Activated CD8-positive, alpha-beta memory T cell treated with anti-CD3 and anti-CD28 coated beads, Interleukin-2, amount 10 ng/mL, durations not matched to agents 7 days and 5 days (primary cell): ENCODE data around the gene KMT5C. TPM values are rescaled to one million over a fixed set of nuclear protein-coding genes. Genes with fewer than 3 reads are reported as not detected.
A peak's percentile ranks its signal among the peaks of the same experiment; 100 is the strongest.

Experiments
- ATAC-seq: fragments of 150-1000 bp; cut with Tn5 transposase; one replicate; pipeline ENCODE4 v1.10.0; 2021; ENCODE audit warnings: moderate library complexity
- CTCF ChIA-PET: fragments of 350-600 bp; sonication (Branson Sonifier 250); formaldehyde crosslinking; loops from one replicate; lab custom pipeline; 2021; ENCODE audit warnings: antibody characterized with exemption; lab: Charles Lee
- DNase-seq: peaks from one replicate; pipeline ENCODE4 v3.0.0-alpha.2; 2020
- H3K27ac Mint-ChIP-seq: one replicate; pipeline ENCODE4 v1.8.0; 2021; ENCODE audit warnings: mild to moderate bottlenecking, mixed read lengths
- H3K27me3 Mint-ChIP-seq: one replicate; pipeline ENCODE4 v1.8.0; 2021; ENCODE audit warnings: mixed read lengths
- H3K36me3 Mint-ChIP-seq: one replicate; pipeline ENCODE4 v1.8.0; 2021; ENCODE audit warnings: mild to moderate bottlenecking, mixed read lengths
- H3K4me1 Mint-ChIP-seq: one replicate; pipeline ENCODE4 v1.8.0; 2021; ENCODE audit warnings: mixed read lengths
- H3K4me3 Mint-ChIP-seq: one replicate; pipeline ENCODE4 v1.8.0; 2021; ENCODE audit warnings: mild to moderate bottlenecking, moderate library complexity, mixed read lengths
- H3K9me3 Mint-ChIP-seq: one replicate; pipeline ENCODE4 v1.8.0; 2022; ENCODE audit warnings: low read depth, mixed read lengths
- total RNA-seq, 2 experiments: library from RNA; stranded (reverse); gene quantifications; one replicate each; pipeline ENCODE4 v1.2.3, GENCODE V29; 2021

Gene KMT5C
- total RNA-seq, 2 experiments from 2014 or later, result 26.4 to 35.3 TPM

DNA sequence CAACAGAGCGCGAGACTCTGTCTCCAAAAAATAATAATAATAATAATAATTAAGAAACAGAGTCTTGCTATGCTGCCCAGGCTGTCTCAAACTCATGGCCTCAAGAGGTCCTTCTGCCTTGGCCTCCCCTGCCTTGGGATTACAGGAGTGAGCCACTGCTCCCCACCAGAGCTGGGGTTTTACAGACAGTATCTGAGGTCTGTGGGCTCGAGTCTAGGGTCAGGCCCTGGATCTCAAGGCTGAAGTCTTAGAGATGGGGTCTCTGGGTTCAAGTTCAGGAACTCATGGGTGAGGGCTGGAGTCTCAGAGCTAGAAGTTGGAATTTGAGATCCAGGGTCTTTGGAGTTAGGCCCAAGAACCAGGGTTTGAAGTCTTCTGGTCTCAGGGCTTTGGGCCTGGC is 27.1 kb downstream of the KMT5C start:
- Mint-ChIP-seq H3K9me3 (no peaks in the 10 kb centered on the region), H3K4me3 (no peak overlapping the region)

DNA sequence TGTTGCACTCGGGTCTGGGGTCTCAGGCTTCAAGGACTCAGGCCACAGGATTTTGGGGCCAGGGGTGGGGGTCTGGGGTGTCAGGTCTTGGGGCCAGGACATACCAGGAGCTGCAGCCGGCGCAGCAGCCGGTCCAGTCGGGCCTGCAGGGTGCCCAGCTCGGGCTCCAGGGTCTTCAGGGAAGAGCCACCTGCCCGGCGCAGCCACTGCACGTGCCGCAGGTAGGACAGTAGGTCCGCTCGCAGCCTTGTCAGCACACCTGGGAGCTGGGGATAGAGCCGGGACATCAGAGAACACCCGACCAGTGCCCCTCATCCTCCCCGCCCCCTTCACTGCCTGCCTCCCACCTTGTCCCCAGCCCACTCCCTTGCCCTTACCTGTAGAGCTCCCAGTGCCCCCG is 28.4 kb downstream of the KMT5C start:
- Mint-ChIP-seq H3K27ac (no peak overlapping the region), H3K27me3 (peaks cover 43% of the 10 kb centered on the region), H3K4me1 (peaks cover 2% of the 10 kb centered on the region), H3K9me3 (no peaks in the 10 kb centered on the region), H3K36me3 (no peaks in the 10 kb centered on the region), H3K4me3 (no peak overlapping the region)
- CTCF ChIA-PET, result interaction anchor here (1.4 to 1.5 kb wide), 2 partner anchors 16 to 67 kb away, joined by 3 to 5 read pairs; partner anchors contain the start of gene TMEM238
- DNase-seq, result no peak
- ATAC-seq, result no peak

More for the DNA sequence above, 27.1 kb downstream of the KMT5C start:
- Mint-ChIP-seq H3K4me1 (peaks cover 2% of the 10 kb centered on the region), H3K27ac (no peak overlapping the region), H3K36me3 (no peaks in the 10 kb centered on the region), H3K27me3 (peaks cover 35% of the 10 kb centered on the region)
- ATAC-seq, result no peak
- no peak for DNase-seq
- CTCF ChIA-PET, result interaction anchor here (1.3 kb wide), 1 partner anchor 65 kb away, joined by 4 read pairs; no protein-coding TSS in a partner anchor

DNA sequence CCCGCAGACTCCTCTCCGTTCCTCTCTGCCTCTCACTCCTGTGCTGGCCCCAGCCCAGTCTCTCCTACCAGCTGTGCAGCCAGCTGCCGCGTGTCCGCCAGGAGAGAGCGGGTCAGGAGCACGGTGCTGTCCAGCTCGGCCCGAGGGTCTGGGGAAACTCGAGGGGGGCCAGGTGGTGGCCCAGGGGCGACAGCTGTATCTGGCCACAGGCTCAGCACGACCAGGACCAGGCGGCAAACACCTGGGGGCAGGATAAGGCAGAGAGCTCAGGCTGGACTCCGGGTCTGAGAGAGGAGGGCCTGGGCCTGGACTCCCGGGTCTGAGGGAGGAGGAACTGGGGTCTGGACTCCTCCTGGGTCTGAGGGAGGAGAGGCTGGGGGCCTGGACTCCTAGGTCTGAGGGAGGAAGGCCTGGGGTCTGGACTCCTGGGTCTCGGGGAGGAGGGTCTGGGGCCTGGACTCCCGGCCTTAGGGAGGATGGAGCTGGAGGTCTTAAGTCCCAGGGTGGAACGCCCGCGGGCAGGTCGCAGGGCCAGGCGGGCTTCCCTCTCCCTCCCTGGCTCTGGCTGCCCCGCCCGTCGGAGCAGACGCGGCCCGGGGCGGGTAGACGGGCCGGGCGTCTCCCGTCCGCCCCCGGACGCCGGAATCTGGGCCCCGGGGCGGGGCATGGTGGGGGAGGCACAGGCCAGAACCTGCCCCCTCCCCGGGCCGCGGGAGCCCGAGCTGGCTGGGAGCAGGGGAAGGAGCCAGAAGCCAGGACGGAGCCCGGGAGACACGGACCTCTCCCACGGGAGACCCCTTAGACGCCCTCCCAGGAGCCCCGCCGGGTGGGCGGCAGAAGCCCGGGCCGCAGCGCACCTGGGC is 29.3 kb downstream of the KMT5C start:
- CTCF ChIA-PET, result interaction anchor here (0.8 to 1.5 kb wide), 4 partner anchors 15 to 68 kb away, joined by 3 to 5 read pairs (median 4); partner anchors contain the start of gene TMEM238
- peak; percentile 57 for ATAC-seq
- Mint-ChIP-seq H3K36me3 (no peaks in the 10 kb centered on the region), H3K9me3 (no peaks in the 10 kb centered on the region), H3K4me1 (peaks cover 6% of the 10 kb centered on the region), H3K27ac (no peak overlapping the region), H3K27me3 (peaks cover 47% of the 10 kb centered on the region), H3K4me3 (no peak overlapping the region)
- no peak for DNase-seq

DNA sequence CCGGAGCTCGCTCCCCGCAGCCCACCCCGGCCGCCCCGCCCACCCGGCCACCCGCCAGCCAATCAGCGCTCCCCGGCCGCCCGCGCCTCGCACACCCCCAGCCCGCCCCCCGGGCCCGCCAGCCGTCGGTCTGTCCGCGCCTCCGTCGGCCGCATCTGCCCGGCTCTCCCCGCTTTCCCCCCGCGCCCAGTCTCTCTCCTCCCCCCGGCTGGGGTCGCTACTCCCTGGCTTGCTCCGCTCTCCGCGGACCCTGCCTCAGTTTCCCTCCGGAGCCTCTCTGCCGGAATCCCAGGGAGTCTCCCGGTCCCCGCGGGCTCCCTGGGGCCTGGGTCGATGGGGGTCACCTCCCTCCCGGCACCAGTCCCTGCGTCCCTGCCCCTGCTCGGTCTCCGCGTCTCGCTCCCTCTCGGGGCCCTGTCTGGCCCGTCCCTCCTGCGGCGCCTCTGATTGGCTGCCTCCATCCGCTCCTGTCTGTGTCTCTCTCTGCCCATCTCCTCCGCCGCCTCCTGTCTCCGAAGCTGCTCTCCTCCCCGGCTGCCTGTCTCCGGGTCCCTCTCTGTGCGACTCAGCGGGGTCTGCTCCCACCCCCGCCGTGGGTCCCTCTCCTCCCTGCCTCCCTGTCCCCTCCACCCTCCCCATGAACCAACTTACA is 30.1 kb downstream of the KMT5C start:
- H3K4me1 Mint-ChIP-seq, result peaks cover 6% of the 10 kb centered on the region
- CTCF ChIA-PET, result interaction anchor here (1.2 kb wide), 1 partner anchor 48 kb away, joined by 3 read pairs; no protein-coding TSS in a partner anchor
- H3K27me3 Mint-ChIP-seq, result peaks cover 48% of the 10 kb centered on the region
- no peaks in the 10 kb centered on the region for H3K9me3 Mint-ChIP-seq
- no peak overlapping the region for H3K27ac Mint-ChIP-seq
- no peak overlapping the region for H3K4me3 Mint-ChIP-seq
- DNase-seq (no peak), ATAC-seq (peak; percentile 52)
- no peaks in the 10 kb centered on the region for H3K36me3 Mint-ChIP-seq

DNA sequence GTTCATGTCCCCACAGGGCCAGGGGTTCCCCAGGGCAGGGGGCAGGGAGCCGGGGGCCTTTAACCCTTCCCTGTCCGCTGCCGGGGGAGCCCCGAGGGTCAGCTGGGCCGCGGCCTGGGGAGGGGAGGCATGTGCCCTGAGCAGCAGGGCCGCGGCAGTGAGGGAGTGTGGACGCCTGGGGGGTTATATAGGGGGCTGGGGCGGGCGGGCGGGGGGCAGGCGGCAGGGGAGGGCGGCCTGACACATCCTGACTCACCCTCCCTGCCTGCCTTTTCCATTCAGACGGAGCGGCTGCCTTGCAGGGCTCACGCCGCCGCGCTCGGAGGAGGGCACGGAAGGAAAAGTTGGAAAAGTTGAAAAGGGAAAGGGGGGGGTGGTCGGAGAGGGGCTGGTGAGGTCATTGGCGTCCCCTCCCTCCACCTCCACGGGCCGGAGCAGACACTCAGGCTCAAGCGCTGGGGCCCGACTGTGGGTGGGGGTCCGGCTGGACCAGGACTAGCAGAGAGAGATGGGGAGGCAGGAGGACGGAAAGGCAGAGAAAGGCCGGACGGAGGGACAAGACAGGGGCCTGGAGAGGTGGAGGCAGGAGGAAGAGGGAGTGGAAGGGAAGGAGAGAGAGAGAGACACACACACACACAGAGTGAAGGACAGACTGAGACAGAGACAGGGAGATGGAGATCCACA is 30.8 kb downstream of the KMT5C start, which contains the start of gene IL11:
Gene IL11 (minus strand): TSS at position 159 of the 684 bp plus-strand sequence. CDS start 153 bp downstream, at position 6.
- Mint-ChIP-seq H3K9me3 (no peaks in the 10 kb centered on the region), H3K4me1 (peaks cover 6% of the 10 kb centered on the region), H3K27ac (no peak within 1 kb of the TSS), H3K4me3 (no peak within 1 kb of the TSS), H3K36me3 (no peaks in the 10 kb centered on the region), H3K27me3 (peaks cover 48% of the 10 kb centered on the region)
- ATAC-seq (no peak), DNase-seq (no peak)
- CTCF ChIA-PET, result interaction anchor here (1.6 kb wide), 1 partner anchor 68 kb away, joined by 5 read pairs; no protein-coding TSS in a partner anchor

DNA sequence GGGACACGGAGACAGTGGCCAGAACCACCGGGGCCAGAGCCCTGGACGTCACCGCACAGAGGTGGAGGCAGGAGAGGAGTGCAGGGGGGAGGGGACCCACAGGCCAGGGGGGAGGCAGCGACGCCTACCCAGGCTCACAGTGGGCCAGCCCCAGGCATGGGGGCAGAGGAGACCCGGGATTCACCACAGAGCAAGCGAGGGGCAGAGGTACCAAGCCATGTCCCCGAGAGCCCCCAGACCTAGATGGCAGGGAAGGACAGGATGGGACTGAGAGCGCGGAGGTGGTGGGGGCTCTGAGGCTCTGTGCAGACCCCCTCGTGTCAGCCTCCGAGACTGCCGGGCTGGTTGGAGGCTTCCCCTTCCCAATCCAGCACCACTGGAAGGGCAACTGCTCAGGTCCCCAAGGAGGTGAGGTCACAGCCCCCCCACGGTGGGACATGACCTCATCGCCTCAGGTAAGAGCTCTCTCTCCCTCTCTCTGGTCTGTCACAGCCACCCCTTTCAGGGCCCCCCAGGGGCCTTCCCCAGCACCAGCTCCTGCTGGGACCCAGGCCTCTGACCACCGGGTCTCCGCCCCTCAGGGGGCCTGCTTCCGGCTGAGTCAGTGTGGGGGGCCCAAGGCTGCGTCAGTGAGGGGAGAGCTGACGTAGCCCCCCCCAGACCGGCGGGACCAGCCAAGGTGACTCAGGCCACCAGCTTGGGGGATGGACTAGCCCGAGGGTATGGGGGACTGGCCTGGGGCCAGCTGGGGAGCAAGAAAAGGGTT is 32.8 kb downstream of the KMT5C start:
- DNase-seq (peak; percentile 51), ATAC-seq (peak; percentile 16)
- Mint-ChIP-seq H3K4me3 (no peak overlapping the region), H3K27ac (no peak overlapping the region), H3K9me3 (no peaks in the 10 kb centered on the region), H3K4me1 (peaks cover 6% of the 10 kb centered on the region), H3K36me3 (no peaks in the 10 kb centered on the region), H3K27me3 (peaks cover 44% of the 10 kb centered on the region)
- CTCF ChIA-PET, result interaction anchor here (1.3 kb wide), 1 partner anchor 95 kb away, joined by 3 read pairs; no protein-coding TSS in a partner anchor

DNA sequence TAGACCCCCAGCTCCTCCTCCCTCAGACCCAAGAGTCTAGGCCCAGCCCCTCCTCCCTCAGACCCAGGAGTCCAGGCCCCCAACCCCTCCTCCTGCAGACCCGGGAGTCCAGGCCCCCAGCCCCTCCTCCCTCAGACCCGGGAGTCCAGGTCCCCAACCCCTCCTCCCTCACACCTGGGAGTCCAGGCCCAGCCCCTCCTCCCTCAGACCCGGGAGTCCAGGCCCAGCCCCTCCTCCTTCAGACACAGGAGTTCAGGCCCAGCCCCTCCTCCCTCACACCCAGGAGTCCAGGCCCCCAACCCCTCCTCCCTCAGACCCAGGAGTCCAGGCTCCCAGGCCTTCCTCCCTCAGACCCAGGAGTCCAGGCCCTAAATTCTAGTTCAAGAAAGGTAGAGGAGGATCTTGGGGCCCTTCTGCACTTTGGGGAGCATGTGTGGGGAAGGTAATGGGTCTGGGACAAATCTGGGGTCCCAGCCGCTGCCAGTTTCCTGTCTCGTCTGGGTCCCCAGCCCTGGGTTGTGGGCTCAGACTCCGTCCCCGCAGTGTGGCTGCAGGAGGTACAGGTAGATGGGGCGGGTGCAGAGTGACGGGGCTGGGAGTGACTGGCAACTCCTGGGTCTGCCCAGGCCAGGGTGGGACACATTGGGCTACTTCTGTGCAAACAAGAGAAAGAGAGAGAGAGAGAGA is 33.8 kb downstream of the KMT5C start:
- DNase-seq (no peak), ATAC-seq (no peak)
- CTCF ChIA-PET, result no interaction called here
- Mint-ChIP-seq H3K36me3 (no peaks in the 10 kb centered on the region), H3K9me3 (no peaks in the 10 kb centered on the region), H3K4me3 (no peak overlapping the region), H3K27me3 (peaks cover 39% of the 10 kb centered on the region), H3K4me1 (peaks cover 6% of the 10 kb centered on the region), H3K27ac (no peak overlapping the region)

DNA sequence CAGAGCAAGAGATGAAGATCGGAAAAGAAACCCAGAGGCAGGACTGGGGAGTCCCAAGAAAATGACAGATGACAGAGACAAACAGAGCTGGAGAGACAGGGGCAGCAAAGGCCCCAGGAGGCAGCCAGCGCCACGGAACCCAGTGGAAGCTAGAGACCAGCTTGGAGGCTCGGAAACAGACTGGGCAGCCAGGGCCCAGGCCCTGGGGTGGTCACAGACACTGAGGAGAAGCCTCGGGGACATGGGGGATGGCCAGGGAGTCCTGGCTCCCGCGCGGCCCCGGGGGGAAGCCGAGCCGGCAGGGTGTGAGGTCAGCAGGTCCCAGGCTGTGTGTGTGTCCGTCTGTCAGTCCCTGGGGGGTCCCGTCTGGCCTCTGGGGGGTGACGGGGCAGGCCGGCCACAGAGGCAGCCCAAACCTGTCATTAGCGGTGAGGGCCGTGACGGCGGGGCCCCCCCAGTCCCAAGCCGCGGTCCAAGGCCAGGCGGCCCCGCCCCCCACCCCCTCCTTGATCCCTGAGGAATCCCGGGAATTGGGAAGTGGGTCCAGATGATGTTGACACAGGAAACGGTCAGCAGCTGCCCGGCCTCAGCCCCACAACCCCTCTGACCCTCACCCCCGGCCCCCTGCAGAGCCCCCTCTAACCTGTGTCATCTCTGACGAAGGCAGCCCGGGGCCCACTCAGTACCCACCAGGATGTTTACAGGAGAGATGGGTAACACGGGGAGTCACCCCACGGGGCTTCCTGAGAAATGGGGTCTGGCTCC is 34.5 kb downstream of the KMT5C start:
- Mint-ChIP-seq H3K27me3 (peaks cover 33% of the 10 kb centered on the region), H3K4me1 (peaks cover 6% of the 10 kb centered on the region), H3K9me3 (no peaks in the 10 kb centered on the region), H3K4me3 (no peak overlapping the region), H3K27ac (no peak overlapping the region), H3K36me3 (no peaks in the 10 kb centered on the region)
- ATAC-seq, result no peak
- DNase-seq, result no peak
- CTCF ChIA-PET, result no interaction called here

DNA sequence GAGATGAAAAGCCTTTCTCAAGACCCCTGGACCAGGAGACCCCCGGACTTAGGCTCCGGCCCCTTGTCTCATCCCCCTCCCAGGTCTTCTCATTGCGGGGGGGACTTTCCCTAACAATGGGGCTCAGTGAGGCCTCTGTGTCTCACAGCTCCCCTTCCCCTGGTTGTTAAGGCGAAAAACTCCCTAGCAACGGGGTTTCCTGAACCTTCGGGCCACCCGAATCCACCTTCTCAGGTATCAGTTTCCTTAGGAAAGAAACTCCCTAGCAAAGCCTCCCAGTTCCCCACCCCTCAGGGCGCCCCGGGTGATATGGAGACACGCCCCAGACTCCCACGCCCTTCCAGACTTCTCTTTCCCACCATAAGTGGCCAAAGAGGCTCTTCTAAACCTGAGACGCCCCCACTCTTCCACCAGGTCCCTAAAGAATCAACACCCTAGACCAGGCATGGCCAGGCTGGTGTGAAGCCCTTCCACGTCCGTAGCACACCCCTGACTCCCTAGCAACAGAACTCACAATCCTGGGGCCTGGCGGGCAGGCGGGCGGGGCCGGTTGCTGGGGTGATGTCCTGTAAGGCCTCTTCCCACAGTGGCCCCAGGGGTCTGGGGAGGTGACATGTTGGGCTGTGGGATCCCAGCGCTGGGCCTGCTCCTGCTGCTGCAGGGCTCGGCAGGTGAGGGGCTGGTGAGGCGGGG is 36.7 kb downstream of the KMT5C start, which contains the start of gene TMEM190:
Gene TMEM190 (plus strand): TSS at position 586 of the 693 bp plus-strand sequence. CDS start 28 bp downstream, at position 614.
- Mint-ChIP-seq H3K27ac (no peak within 1 kb of the TSS), H3K4me3 (no peak within 1 kb of the TSS), H3K4me1 (peaks cover 5% of the 10 kb centered on the region), H3K9me3 (no peaks in the 10 kb centered on the region), H3K36me3 (peaks cover 5% of the 10 kb centered on the region), H3K27me3 (peaks cover 17% of the 10 kb centered on the region)
- DNase-seq (no peak), ATAC-seq (no peak)
- CTCF ChIA-PET, result interaction anchor here (1.7 kb wide), 1 partner anchor 75 kb away, joined by 6 read pairs; no protein-coding TSS in a partner anchor

DNA sequence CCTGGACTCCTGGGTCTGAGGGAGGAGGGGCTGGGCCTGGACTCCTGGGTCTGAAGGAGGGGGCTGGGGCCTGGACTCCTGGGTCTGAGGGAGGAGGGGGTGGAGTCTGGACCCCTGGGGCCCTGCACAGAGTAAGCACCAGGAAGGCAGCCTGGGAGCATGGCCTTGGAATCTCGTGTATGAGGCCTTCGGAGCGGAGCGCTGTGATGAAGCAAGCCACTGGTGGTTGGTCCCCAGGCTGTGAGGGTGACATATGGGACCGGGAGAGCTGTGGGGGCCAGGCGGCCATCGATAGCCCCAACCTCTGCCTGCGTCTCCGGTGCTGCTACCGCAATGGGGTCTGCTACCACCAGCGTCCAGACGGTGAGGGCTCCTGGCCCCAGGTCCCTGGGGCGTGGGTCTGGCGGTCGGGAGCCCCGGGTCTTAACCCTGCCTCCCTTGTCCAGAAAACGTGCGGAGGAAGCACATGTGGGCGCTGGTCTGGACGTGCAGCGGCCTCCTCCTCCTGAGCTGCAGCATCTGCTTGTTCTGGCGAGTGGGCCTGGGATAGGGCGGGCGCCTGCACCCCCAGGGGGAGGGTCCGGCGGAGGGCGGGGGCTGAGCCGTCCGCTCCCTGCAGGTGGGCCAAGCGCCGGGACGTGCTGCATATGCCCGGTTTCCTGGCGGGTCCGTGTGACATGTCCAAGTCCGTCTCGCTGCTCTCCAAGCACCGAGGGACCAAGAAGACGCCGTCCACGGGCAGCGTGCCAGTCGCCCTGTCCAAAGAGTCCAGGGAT is 37.9 kb downstream of the KMT5C start:
- Mint-ChIP-seq H3K36me3 (peaks cover 15% of the 10 kb centered on the region), H3K9me3 (no peaks in the 10 kb centered on the region), H3K27me3 (peaks cover 6% of the 10 kb centered on the region), H3K27ac (no peak overlapping the region), H3K4me3 (no peak overlapping the region), H3K4me1 (peaks cover 16% of the 10 kb centered on the region)
- no peak for DNase-seq
- no peak for ATAC-seq
- CTCF ChIA-PET, result interaction anchor here (0.5 kb wide), 1 partner anchor 129 kb away, joined by 3 read pairs; no protein-coding TSS in a partner anchor
